Breast epithelium (tissue), 3 donors: ENCODE measurements around the gene ST3GAL6.

Experiments used
- POLR2A ChIP-seq: fragments of 450-650 bp; IDR thresholded peaks from one replicate; pipeline ENCODE4 v1.6.1; 2016; ENCODE audit warnings: antibody characterized with exemption, mild to moderate bottlenecking, moderate library complexity
- TF ChIP-seq, protein P1 (sequence below), 3 donors: fragments of 450-650 bp; IDR thresholded peaks; one replicate each; pipeline ENCODE4 v1.5.1; 2016 to 2017; ENCODE audit warnings: antibody characterized with exemption in 3 of 3, mild to moderate bottlenecking in 3 of 3, moderate library complexity in 3 of 3

DNA sequence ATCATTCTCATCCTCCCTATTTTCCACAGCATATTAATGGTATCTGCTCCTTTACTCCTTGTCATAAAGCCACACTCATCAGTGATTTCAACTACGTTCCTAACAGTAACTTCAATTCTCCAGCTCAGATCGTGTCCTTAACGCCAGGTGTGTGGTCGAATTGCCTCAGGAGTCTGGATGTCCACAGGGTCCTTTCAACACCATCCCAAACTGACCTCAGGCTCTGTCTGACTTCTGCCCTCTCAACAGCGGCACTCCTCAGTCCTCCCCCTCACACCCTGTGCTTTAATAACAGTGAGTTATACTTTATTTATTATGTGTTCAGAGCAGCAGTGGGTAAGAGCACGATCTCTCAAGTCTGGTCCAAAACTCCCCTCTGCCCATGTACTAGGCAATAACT, 42.4 kb downstream of the ST3GAL6 start:
- TF ChIP-seq, protein P1, sequence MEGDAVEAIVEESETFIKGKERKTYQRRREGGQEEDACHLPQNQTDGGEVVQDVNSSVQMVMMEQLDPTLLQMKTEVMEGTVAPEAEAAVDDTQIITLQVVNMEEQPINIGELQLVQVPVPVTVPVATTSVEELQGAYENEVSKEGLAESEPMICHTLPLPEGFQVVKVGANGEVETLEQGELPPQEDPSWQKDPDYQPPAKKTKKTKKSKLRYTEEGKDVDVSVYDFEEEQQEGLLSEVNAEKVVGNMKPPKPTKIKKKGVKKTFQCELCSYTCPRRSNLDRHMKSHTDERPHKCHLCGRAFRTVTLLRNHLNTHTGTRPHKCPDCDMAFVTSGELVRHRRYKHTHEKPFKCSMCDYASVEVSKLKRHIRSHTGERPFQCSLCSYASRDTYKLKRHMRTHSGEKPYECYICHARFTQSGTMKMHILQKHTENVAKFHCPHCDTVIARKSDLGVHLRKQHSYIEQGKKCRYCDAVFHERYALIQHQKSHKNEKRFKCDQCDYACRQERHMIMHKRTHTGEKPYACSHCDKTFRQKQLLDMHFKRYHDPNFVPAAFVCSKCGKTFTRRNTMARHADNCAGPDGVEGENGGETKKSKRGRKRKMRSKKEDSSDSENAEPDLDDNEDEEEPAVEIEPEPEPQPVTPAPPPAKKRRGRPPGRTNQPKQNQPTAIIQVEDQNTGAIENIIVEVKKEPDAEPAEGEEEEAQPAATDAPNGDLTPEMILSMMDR (IDR thresholded peaks at IDR 0.05): no peak
- TF ChIP-seq POLR2A: no peak
